Measurements from ENCODE around the gene TSPEAR. TPM values are rescaled to one million over a fixed set of nuclear protein-coding genes. Genes with fewer than 3 reads are reported as not detected.

Gene TSPEAR
- total RNA-seq, 6 experiments from 2014 or later, result not detected

DNA sequence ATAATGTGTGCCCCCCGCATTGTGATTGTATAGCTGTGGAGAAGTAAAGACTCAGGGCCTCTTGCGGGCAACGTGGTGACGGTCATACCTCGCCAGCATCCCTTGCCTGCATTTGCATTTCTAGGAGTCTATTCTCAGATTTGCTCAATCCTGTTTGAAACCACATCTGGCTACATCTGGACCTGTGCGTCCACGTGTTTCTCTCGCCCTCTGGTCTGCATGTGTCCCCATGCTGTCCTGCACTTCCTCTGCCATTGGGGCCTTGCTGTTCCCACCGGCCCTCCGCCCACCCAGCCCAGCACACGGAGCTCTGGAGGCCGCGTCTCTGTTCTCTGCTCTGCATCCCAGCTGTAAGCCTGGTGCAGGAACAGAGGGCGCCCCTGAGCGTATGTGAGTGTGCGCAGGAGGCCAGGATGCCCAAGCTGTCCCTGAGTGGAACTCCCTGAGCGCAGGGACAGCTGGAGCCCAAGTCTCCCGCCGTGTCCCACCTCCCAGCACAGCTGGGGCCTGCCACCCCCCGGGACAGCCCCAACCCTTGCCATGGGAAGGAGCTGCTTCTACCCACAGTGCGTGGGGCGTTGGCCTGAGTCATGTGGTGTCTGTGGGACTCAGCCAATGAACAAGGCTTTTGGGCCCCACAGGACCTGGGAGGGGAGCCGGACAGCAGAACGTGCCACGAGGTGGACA lies 161.7 kb downstream of the TSPEAR start:
- peak in 1 of 4 donors; percentile 20 for ATAC-seq

DNA sequence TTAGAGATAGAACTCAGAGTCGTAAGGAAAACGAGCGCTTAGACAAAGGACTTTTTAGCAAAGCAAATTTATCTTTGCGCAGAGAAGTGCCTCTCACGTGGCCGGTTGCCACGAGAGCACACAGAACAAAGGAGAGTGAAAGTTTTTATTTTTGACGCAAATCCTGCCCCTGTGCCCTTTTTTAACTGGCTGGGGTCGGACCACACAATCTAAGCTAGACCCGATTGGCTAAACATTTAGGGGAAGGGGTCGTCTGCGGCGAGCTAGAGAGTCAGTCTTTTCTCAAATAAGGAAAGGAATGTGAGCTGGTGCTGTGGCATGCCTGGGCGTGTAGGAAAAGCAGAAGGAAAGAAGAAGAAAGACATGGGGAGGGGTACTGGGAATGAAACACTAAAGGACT lies 162.4 kb downstream of the TSPEAR start:
- TF ChIP-seq POLR2A (IDR thresholded peaks at IDR 0.05), result no peak
- TF ChIP-seq, protein P1, sequence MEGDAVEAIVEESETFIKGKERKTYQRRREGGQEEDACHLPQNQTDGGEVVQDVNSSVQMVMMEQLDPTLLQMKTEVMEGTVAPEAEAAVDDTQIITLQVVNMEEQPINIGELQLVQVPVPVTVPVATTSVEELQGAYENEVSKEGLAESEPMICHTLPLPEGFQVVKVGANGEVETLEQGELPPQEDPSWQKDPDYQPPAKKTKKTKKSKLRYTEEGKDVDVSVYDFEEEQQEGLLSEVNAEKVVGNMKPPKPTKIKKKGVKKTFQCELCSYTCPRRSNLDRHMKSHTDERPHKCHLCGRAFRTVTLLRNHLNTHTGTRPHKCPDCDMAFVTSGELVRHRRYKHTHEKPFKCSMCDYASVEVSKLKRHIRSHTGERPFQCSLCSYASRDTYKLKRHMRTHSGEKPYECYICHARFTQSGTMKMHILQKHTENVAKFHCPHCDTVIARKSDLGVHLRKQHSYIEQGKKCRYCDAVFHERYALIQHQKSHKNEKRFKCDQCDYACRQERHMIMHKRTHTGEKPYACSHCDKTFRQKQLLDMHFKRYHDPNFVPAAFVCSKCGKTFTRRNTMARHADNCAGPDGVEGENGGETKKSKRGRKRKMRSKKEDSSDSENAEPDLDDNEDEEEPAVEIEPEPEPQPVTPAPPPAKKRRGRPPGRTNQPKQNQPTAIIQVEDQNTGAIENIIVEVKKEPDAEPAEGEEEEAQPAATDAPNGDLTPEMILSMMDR (IDR thresholded peaks at IDR 0.05), result no peak
- DNase-seq, result no peak
- Histone ChIP-seq H3K36me3 (no peaks in the 10 kb centered on the region), H3K9me3 (no peaks in the 10 kb centered on the region), H3K4me1 (no peaks in the 10 kb centered on the region), H3K4me3 (no peak overlapping the region), H3K27me3 (no peaks in the 10 kb centered on the region), H3K27ac (no peak overlapping the region)
- WGBS (ENCODE audit: insufficient coverage, low coverage, low lambda C conversion rate, missing lambda C conversion rate), result 39% methylated on average over 13 of the region's 14 CpGs
- no peak for ATAC-seq
- intact Hi-C loops (cut with DNase I), result no loop called here

More for the DNA sequence above, 161.7 kb downstream of the TSPEAR start:
- no peak for DNase-seq
- H3K27me3 ChIP-seq, result no peaks in the 10 kb centered on the region
- H3K36me3 ChIP-seq, result no peaks in the 10 kb centered on the region
- no peak overlapping the region for H3K27ac ChIP-seq
- 79% methylated on average over 10 of the region's 25 CpGs for WGBS (ENCODE audit: insufficient coverage, low coverage, low lambda C conversion rate, missing lambda C conversion rate)
- TF ChIP-seq, protein P1 (IDR thresholded peaks at IDR 0.05), result no peak
- no peak for TF ChIP-seq POLR2A (IDR thresholded peaks at IDR 0.05)
- H3K9me3 ChIP-seq, result no peaks in the 10 kb centered on the region
- H3K4me1 ChIP-seq, result no peaks in the 10 kb centered on the region
- intact Hi-C loops (cut with DNase I), result no loop called here
- H3K4me3 ChIP-seq, result no peak overlapping the region

DNA sequence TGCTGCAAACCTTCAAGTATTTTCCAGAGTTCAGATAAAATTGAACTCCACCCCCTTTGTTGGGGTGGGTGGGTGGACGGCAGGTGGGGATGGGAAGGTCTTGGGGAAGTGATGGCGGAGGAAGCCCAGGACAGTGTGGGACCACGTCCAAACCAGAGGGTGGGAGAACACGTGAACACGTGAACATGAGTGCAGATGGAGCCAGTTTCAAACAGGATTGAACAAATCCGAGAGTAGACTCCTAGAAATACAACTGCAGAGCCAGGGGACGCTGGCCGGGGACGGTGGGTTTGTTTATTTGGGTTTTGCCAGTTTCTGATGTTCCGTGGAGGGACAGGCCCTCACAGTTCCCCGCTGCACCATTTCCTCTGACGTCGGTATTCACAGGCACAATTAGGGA lies 163.0 kb downstream of the TSPEAR start:
- no peak for TF ChIP-seq POLR2A (IDR thresholded peaks at IDR 0.05)
- TF ChIP-seq, protein P1 (IDR thresholded peaks at IDR 0.05), result no peak
- Histone ChIP-seq H3K4me1 (no peaks in the 10 kb centered on the region), H3K9me3 (no peaks in the 10 kb centered on the region), H3K4me3 (no peak overlapping the region), H3K27me3 (no peaks in the 10 kb centered on the region), H3K36me3 (no peaks in the 10 kb centered on the region), H3K27ac (no peak overlapping the region)
- DNase-seq (no peak), ATAC-seq (no peak)
- intact Hi-C loops (cut with DNase I), result no loop called here
- WGBS (ENCODE audit: insufficient coverage, low coverage, low lambda C conversion rate, missing lambda C conversion rate), result 61% methylated on average over 12 of the region's 13 CpGs

DNA sequence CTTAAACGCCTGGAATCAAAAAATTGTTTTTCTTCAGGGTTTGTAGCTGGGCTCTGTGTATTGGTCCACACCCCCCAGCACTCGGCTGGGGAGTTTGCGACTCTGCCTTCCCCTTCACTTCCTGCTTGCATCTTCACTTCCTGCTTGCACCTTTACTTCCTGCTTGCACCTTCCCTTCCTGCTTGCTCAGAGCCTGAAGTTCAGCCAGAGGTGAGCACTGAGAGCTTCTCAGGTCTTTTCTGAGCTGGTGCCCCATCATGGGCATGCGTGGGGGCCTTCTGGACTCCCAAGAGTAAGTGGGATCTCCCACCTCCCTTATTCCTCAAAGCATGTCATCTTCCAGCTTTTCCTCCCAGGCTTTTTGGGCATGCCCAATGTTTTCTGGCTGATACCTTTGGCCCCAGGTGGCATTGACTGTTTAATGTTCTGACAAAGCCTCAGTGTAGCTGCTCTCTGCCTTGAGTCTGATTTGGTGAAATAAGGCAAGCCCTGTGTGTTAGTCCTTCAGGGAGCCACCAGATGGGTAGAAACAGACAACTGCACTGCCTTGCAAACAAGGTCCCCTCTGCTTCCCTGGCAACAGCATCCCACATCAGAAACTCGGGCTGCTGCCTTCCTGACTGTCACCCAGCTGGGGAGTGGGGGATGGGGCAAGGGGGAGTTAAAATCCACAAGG lies 163.6 kb downstream of the TSPEAR start:
- no peak overlapping the region for H3K27ac ChIP-seq
- DNase-seq (no peak), ATAC-seq (no peak)

More for the DNA sequence above, 163.6 kb downstream of the TSPEAR start:
- WGBS (ENCODE audit: insufficient coverage, low coverage, low lambda C conversion rate, missing lambda C conversion rate), result 48% methylated on average over 5 of the region's 5 CpGs
- Histone ChIP-seq H3K4me1 (no peaks in the 10 kb centered on the region), H3K4me3 (no peak overlapping the region), H3K36me3 (no peaks in the 10 kb centered on the region), H3K27me3 (no peaks in the 10 kb centered on the region), H3K9me3 (no peaks in the 10 kb centered on the region)
- intact Hi-C loops (cut with DNase I), result no loop called here
- TF ChIP-seq, protein P1 (IDR thresholded peaks at IDR 0.05), result no peak
- TF ChIP-seq POLR2A (IDR thresholded peaks at IDR 0.05), result no peak

Data from right lobe of liver (tissue), 6 donors.